ENCODE measurements around the gene SLA2.
"Not testable (repeated sequence)": the region's sequence is repeated elsewhere in the genome, so short reads cannot be mapped to it uniquely, and the experiment has no call there.

The SLA2 gene

GRCh38 chr20:36645998-36646397 is at the start of gene SLA2:
TSS of gene SLA2 (minus strand) at chr20:36646196. CDS start at chr20:36641335, 4,861 bp downstream.
- no peak within 1 kb of the TSS for H3K4me3 ChIP-seq (ENCODE audit: low read depth, low read length)

DNA sequence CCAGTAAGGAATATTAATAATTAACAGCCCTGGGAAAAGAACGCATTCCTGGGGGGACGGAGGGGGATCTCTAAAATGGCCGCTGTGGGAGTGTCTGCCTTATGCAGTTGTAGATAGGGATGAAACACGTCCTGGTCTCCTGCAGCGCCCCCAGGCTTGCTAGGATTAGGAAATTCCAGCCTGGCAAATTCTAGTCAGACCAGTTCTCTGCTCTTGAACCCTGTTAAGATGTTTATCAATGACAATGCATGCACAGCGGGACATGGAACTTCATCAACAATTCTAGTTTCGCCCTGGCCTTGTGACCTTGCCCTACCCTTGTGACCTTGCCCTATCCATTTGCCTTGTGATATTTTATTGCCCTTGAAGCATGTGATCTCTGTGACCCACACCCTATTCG is 49.5 kb upstream of the SLA2 start:
- not testable (repeated sequence) for H3K4me3 ChIP-seq (ENCODE audit: low read depth, low read length)

- no peak overlapping the region for H3K4me3 ChIP-seq (ENCODE audit: low read depth, low read length)
These were observed 42.6 kb upstream of the SLA2 start for GRCh38 chr20:36688630-36689029.

GRCh38 chr20:36687850-36688249 is 41.9 kb upstream of the SLA2 start:
- H3K4me3 ChIP-seq (ENCODE audit: low read depth, low read length): no peak overlapping the region

GRCh38 chr20:36686944-36687343 is 40.9 kb upstream of the SLA2 start:
- no peak overlapping the region for H3K4me3 ChIP-seq (ENCODE audit: low read depth, low read length)

GRCh38 chr20:36686504-36686903 is 40.5 kb upstream of the SLA2 start:
- H3K4me3 ChIP-seq (ENCODE audit: low read depth, low read length): no peak overlapping the region

GRCh38 chr20:36684747-36685146 is 38.8 kb upstream of the SLA2 start:
- no peak overlapping the region for H3K4me3 ChIP-seq (ENCODE audit: low read depth, low read length)

DNA sequence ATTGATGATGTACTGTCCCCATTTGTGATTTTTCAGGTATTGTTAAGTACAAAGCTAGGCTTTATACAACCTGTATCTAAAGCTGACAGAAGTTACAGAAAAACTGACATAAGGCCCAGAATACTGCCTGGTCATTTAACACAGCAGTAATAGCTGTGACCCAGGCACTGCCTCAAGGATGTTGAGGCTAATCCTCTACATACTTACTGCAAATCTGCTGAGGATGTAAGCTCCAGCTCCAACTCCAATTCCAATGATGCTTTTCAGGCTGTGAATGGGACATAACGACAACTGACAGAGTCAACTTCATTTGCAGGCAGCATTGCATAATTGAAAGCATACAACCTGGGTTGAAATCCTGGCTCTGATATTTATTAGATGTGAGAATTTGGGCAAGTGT is 36.3 kb upstream of the SLA2 start:
- no peak overlapping the region for H3K4me3 ChIP-seq (ENCODE audit: low read depth, low read length)

DNA sequence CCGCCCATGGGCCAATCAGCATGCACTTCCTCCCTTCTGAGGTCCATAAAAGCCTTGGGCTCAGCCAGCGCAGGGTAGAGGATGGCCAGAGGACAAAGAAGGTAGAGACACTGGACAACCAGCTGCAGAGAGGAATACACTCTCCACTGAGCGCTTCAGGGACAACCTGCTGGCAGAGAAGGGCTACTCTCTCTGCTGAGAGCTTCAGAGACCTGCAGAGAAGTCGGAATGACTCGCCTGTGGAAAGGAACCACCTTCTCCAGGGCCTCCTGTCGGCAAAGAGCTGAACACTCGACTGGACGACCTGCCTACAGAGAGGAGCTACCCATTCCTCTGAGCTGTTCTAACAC is 31.4 kb upstream of the SLA2 start:
- peak overlapping the region; percentile 55 for H3K4me3 ChIP-seq (ENCODE audit: low read depth, low read length)

DNA sequence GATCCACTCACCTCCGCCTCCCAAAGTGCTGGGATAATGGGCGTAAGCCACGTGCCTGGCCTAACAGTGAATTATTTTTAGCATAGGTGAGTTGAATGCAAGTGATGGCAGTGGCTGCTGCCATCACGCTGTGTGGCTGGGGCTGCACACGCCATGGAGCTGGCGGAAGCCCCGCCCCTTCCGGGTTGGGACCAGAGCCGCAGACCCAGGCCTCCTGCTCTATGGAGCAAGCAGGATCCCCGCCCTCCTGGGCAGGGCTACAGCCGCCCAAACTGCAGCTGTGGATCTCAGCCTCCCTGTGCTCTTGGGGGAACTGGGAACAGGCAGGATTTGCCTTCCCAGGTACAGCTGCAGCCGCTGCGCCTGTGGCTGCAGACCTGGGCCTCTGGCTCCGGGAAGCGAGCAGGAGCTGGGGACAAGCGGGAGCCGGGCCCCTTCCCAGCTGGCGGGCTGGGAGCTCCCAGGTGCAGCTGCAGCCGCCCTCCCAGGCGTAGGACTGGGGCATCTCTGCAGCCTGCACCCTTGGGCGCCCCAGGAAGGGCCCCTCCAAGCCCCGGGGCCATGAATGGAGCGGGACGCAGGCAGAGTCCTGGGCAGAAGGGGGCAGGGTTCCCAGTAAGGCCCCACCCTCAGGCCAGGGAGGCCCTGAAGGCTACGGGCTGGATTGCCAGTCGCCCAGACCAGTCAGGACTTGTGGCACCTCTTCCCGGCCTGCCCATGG is 30.9 kb upstream of the SLA2 start:
- peak overlapping the region; percentile 55 for H3K4me3 ChIP-seq (ENCODE audit: low read depth, low read length)

DNA sequence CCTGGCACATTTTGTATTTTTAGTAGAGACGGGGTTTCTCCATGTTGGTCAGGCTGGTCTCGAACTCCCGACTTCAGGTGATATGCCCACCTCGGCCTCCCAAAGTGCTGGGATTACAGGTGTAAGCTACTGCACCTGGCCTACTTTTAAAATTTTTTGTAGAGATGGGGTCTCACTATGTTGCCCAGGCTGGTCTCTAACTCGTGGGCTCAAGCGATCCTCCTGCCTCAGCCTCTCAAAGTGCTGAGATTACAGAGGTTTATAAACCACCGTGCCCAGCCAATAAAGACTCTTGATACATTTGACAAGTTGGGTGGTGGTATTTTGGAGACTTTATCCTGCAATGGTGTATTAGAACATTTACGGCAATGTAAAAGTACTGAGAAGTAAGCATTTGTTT is 29.5 kb upstream of the SLA2 start:
- not testable (repeated sequence) for H3K4me3 ChIP-seq (ENCODE audit: low read depth, low read length)

DNA sequence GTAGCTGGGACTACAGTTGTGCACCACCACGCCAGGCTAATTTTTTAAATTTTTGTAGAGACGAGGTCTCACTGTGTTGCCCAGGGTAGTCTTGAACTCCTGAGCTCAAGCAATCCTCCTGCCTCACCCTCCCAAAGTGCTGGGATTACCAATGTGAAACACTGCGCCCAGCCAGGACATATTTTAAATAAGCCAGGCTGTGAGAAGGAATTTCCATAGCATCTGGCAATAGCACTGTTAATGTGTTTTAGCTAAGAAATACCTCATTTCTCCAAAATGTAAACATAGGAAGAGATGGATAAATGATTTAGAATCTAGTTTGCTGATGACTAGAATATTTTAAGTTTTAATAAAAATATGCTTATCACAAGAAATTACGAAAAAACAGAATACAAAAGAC is 27.0 kb upstream of the SLA2 start:
- H3K4me3 ChIP-seq (ENCODE audit: low read depth, low read length): no peak overlapping the region

GRCh38 chr20:36670665-36671357 is 24.8 kb upstream of the SLA2 start:
- no peak overlapping the region for H3K4me3 ChIP-seq (ENCODE audit: low read depth, low read length)

DNA sequence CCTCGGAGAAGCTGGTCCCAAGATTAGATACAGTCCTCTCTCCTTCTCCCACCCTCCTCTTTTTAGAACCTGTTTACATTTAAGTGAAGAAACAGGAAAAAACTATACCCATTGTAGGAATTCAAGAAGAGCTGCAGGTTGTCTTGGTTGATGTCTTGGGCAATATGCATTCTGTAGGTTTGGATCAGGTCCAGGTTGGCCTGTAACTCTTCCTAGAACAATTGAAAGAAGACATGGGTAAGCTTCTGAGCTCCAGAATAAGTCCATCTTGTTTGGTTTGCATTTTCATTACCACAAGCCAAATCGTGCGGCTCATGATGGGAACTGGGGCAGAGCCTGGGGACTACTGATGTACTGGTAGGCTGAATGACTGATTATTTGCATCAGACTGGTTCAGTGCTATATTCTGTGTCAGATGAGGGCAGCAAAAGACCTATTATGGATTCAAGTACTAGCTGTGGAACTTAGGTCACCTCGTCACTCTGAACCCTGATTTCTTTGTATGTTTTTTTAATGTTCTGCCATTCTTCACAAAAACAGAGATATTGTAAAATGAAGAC is 20.3 kb upstream of the SLA2 start:
- H3K4me3 ChIP-seq (ENCODE audit: low read depth, low read length): no peak overlapping the region

GRCh38 chr20:36663031-36663430 is 17.0 kb upstream of the SLA2 start:
- H3K4me3 ChIP-seq (ENCODE audit: low read depth, low read length): no peak overlapping the region

- no peak overlapping the region for H3K4me3 ChIP-seq (ENCODE audit: low read depth, low read length)
These were observed 12.3 kb upstream of the SLA2 start for GRCh38 chr20:36658300-36658699.

- H3K4me3 ChIP-seq (ENCODE audit: low read depth, low read length): no peak overlapping the region
These were observed 10.7 kb upstream of the SLA2 start for GRCh38 chr20:36656733-36657132.

GRCh38 chr20:36655004-36655403 is 9.0 kb upstream of the SLA2 start:
- H3K4me3 ChIP-seq (ENCODE audit: low read depth, low read length): no peak overlapping the region

DNA sequence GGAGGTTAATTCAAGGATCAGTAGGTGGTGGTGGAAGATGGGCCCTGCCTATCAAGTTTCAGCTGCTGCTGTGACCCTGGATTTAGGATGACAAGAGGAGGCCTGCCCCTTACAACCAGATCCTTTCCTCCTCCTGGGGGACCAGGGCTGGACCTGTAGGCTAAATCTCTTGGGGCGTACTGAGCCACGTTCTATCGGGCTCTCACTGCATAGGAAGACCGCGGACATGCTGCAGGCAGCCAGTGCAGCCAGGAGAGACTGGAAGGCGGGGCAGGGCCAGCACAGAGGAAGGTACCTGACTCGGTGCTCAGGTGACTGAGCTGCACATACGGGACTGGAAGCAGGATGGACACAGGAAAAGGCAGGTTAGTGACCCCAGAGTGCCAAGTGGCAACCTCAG is 8.5 kb upstream of the SLA2 start:
- no peak overlapping the region for H3K4me3 ChIP-seq (ENCODE audit: low read depth, low read length)

- H3K4me3 ChIP-seq (ENCODE audit: low read depth, low read length): no peak overlapping the region
These were observed 7.5 kb upstream of the SLA2 start for GRCh38 chr20:36653456-36653855.

DNA sequence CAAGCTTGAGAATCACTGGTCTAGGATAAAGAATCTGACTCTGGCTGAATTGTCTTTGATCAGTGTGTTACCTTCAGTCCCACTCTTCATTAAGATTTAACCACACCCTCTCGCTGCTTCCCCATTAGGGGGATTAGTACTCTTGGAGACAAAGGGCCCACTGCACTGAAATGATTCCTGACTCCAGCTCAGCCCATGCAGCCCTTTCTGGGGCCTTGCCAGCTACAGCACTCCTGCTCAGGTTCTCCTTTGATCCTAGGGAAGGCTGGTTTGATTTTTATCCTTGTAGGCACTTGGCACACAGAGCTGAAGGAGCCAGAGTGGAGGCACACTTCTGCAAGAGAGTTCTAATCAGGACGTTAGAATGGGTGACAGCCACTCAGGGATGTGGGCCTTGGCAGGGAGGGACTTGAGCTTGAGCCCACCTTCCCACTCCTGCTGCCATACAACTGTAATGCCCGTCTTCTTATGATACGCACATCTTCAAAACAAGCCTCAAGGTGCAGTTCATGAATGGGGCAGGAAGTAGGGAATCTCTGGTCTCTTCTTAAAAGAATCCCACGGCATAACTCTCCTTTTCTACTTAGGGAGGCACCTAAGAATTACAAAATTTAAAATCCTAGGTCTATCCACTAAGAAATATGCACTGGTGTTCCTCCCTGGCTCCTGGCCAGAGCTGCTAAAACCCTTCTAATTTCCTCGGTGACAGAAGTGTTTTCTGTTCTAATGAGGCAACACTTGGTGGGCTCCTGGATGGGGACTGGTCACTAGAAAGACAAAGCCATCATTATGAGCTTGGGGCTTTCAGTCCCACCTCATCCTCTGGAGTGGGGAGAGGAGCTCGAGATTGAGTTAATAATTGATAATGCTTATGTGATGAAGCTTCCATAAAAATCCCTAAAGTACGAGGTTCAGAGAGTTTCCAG is 1.5 kb upstream of the SLA2 start:
- no peak overlapping the region for H3K4me3 ChIP-seq (ENCODE audit: low read depth, low read length)
